OCI-LY1 (cell line): Measurements from ENCODE around the gene ATOH1.

Experiments
- H2AFZ ChIP-seq: fragments of 200-600 bp; sonication (generic), shearing (Covaris generic); 2 replicates; pipeline ENCODE4 v1.6.0; 2014; ENCODE audit warnings: antibody characterized with exemption, mild to moderate bottlenecking, low read length
- H3F3A ChIP-seq: fragments of 200-600 bp; sonication (generic), shearing (Covaris generic); 2 replicates; pipeline ENCODE4 v1.6.0; 2014; ENCODE audit warnings: mild to moderate bottlenecking, antibody characterized with exemption, low read length, moderate library complexity; ENCODE audit not compliant: insufficient read depth
- H3K27ac ChIP-seq: fragments of 200-600 bp; sonication (generic); 2 replicates; pipeline ENCODE4 v1.5.1; 2014; ENCODE audit warnings: low read length, mixed run types, mild to moderate bottlenecking, low read depth; ENCODE audit not compliant: poor library complexity, severe bottlenecking
- H3K27me3 ChIP-seq: fragments of 200-600 bp; sonication (generic); 2 replicates; pipeline ENCODE4 v1.6.0; 2014; ENCODE audit warnings: antibody characterized with exemption, mild to moderate bottlenecking, low read length, moderate library complexity; ENCODE audit not compliant: insufficient read depth
- H3K36me3 ChIP-seq: fragments of 200-600 bp; sonication (generic); 2 replicates; pipeline ENCODE4 v1.6.1; 2014; ENCODE audit warnings: mild to moderate bottlenecking, antibody characterized with exemption, low read length, moderate library complexity, mixed read lengths; ENCODE audit not compliant: insufficient read depth
- H3K4me1 ChIP-seq: fragments of 200-600 bp; sonication (generic); 2 replicates; pipeline ENCODE4 v1.5.1; 2014; ENCODE audit warnings: mild to moderate bottlenecking, low read length, moderate library complexity; ENCODE audit not compliant: insufficient read depth, severe bottlenecking
- H3K4me2 ChIP-seq: fragments of 200-600 bp; sonication (generic), shearing (Covaris generic); 2 replicates; pipeline ENCODE4 v1.6.1; 2014; ENCODE audit warnings: low read length
- H3K4me3 ChIP-seq: fragments of 200-600 bp; sonication (generic); 2 replicates; pipeline ENCODE4 v1.5.1; 2014; ENCODE audit warnings: low read length, low read depth, mild to moderate bottlenecking, mixed read lengths; ENCODE audit not compliant: poor library complexity, severe bottlenecking
- H3K79me2 ChIP-seq: fragments of 200-600 bp; shearing (Covaris generic); 2 replicates; pipeline ENCODE4 v1.6.1; 2016; ENCODE audit warnings: mixed run types, low read length, mixed read lengths; ENCODE audit not compliant: insufficient read depth
- H3K9ac ChIP-seq: fragments of 200-600 bp; sonication (generic), shearing (Covaris generic); 2 replicates; pipeline ENCODE4 v1.6.1; 2014; ENCODE audit warnings: mild to moderate bottlenecking, low read length, mixed read lengths
- H3K9me2 ChIP-seq: fragments of 200-600 bp; sonication (generic), shearing (Covaris generic); 2 replicates; pipeline ENCODE4 v1.6.1; 2014; ENCODE audit warnings: low read depth, mild to moderate bottlenecking, low read length, mixed read lengths
- H3K9me3 ChIP-seq: fragments of 200-600 bp; shearing (Covaris generic); 2 replicates; pipeline ENCODE4 v1.6.1; 2014; ENCODE audit warnings: low read length, mixed read lengths
- H4K20me1 ChIP-seq: fragments of 200-600 bp; sonication (generic), shearing (Covaris generic); 2 replicates; pipeline ENCODE4 v1.6.0; 2016; ENCODE audit warnings: mild to moderate bottlenecking, low read length; ENCODE audit not compliant: insufficient read depth
- EZH2 ChIP-seq: fragments of 200-600 bp; sonication (generic), shearing (Covaris generic); IDR thresholded peaks from 2 replicates; pipeline ENCODE4 v1.8.0; 2017; ENCODE audit warnings: borderline replicate concordance, mixed run types, mild to moderate bottlenecking, antibody characterized with exemption, low read length, moderate library complexity, mixed read lengths
- TF ChIP-seq, protein P1 (sequence below): fragments of 200-600 bp; sonication (generic), shearing (Covaris generic); IDR thresholded peaks from 2 replicates; pipeline ENCODE4 v1.5.1; 2017; ENCODE audit warnings: mild to moderate bottlenecking, antibody characterized with exemption, low read length, moderate library complexity, mixed read lengths

Gene ATOH1

DNA sequence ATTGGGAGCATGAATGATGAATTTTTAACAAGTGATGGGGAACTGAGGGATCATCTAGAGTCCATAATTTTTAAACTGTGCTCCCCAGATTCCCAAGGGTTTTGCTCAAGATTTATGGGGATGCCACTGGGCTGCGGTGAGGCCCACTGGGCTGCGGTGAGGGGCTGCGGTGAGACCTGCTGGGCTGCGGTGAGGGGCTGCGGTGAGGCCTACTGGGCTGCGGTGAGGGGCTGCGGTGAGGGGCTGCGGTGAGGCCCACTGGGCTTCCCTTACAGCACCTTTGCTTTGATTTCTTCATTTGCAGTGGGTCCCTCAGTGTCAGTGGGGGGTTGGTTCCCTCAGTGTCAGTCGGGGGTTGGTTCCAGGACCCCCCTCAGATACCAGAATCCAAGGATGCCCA is 47.4 kb upstream of the ATOH1 start:
- Histone ChIP-seq H3K9me3 (no peaks in the 10 kb centered on the region), H3K27me3 (no peaks in the 10 kb centered on the region; the same call in 1 of the 2 replicates), H3F3A (no peaks in the 10 kb centered on the region), H3K4me1 (no peaks in the 10 kb centered on the region), H2AFZ (no peak overlapping the region), H3K9ac (no peak overlapping the region), H3K27ac (no peak overlapping the region), H3K36me3 (no peaks in the 10 kb centered on the region), H4K20me1 (no peaks in the 10 kb centered on the region), H3K79me2 (no peaks in the 10 kb centered on the region), H3K4me3 (no peak overlapping the region), H3K4me2 (no peak overlapping the region), H3K9me2 (no peaks in the 10 kb centered on the region)
- no peak for TF ChIP-seq EZH2
- TF ChIP-seq, protein P1, sequence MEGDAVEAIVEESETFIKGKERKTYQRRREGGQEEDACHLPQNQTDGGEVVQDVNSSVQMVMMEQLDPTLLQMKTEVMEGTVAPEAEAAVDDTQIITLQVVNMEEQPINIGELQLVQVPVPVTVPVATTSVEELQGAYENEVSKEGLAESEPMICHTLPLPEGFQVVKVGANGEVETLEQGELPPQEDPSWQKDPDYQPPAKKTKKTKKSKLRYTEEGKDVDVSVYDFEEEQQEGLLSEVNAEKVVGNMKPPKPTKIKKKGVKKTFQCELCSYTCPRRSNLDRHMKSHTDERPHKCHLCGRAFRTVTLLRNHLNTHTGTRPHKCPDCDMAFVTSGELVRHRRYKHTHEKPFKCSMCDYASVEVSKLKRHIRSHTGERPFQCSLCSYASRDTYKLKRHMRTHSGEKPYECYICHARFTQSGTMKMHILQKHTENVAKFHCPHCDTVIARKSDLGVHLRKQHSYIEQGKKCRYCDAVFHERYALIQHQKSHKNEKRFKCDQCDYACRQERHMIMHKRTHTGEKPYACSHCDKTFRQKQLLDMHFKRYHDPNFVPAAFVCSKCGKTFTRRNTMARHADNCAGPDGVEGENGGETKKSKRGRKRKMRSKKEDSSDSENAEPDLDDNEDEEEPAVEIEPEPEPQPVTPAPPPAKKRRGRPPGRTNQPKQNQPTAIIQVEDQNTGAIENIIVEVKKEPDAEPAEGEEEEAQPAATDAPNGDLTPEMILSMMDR: no peak

DNA sequence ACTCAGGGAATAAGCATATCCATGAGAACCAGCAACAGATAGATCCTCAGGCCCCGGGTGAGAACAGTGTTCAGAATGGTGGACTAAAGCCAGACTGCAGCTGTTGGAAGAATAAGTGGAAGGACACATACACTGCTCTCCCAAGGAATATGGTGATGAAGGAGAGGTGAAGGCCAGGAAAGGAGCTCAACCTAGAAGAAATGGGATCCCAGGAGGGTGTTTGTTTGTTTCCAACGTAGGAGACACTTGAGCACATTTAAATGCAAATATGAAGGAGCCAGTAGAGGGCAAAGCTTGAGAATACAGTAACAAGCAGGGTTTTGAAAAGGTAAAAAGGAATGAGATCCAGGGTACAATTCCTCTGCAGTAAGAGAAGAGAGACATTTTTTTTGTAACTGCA is 42.4 kb upstream of the ATOH1 start:
- Histone ChIP-seq H3K4me3 (no peak overlapping the region), H3K27me3 (no peaks in the 10 kb centered on the region), H3K9me2 (no peaks in the 10 kb centered on the region), H3K36me3 (no peaks in the 10 kb centered on the region), H3K79me2 (no peaks in the 10 kb centered on the region), H2AFZ (no peak overlapping the region), H3K4me2 (no peak overlapping the region), H3K4me1 (no peaks in the 10 kb centered on the region), H3K9me3 (no peaks in the 10 kb centered on the region), H3F3A (no peaks in the 10 kb centered on the region; the same call in 1 of the 2 replicates), H3K27ac (no peak overlapping the region), H3K9ac (no peak overlapping the region), H4K20me1 (no peaks in the 10 kb centered on the region)
- TF ChIP-seq, protein P1: no peak
- TF ChIP-seq EZH2: no peak

GRCh38 chr4:93788712-93789111 is 39.8 kb upstream of the ATOH1 start:
- Histone ChIP-seq H3K4me2 (no peak overlapping the region), H4K20me1 (no peaks in the 10 kb centered on the region), H3K27ac (no peak overlapping the region), H2AFZ (no peak overlapping the region), H3K79me2 (no peaks in the 10 kb centered on the region), H3K9ac (no peak overlapping the region), H3K27me3 (no peaks in the 10 kb centered on the region), H3F3A (no peaks in the 10 kb centered on the region; the same call in 1 of the 2 replicates), H3K9me2 (no peaks in the 10 kb centered on the region), H3K4me1 (no peaks in the 10 kb centered on the region), H3K9me3 (no peaks in the 10 kb centered on the region), H3K36me3 (no peaks in the 10 kb centered on the region), H3K4me3 (no peak overlapping the region)
- TF ChIP-seq EZH2: no peak
- TF ChIP-seq, protein P1: peak; percentile 54
